SU-DHL-6 (cell line): ENCODE data around the gene COBL.

Experiments
- H2AFZ ChIP-seq: fragments of 200-600 bp; sonication (generic); 2 replicates; pipeline ENCODE4 v1.6.1; 2014; ENCODE audit warnings: low read depth, mild to moderate bottlenecking, moderate library complexity, mixed read lengths, antibody characterized with exemption, low read length; ENCODE audit not compliant: severe bottlenecking
- H3F3A ChIP-seq: fragments of 200-600 bp; shearing (Covaris generic); 2 replicates; pipeline ENCODE4 v1.6.0; 2016; ENCODE audit warnings: antibody characterized with exemption, mild to moderate bottlenecking; ENCODE audit not compliant: insufficient read depth
- H3K27ac ChIP-seq: fragments of 200-600 bp; sonication (generic); 2 replicates; pipeline ENCODE4 v1.5.1; 2016; ENCODE audit warnings: low read depth, mild to moderate bottlenecking, low read length, moderate library complexity, mixed read lengths
- H3K27me3 ChIP-seq: fragments of 200-600 bp; sonication (generic), shearing (Covaris generic); 2 replicates; pipeline ENCODE4 v1.6.0; 2014; ENCODE audit warnings: mild to moderate bottlenecking, low read length
- H3K36me3 ChIP-seq: fragments of 200-600 bp; sonication (generic); 2 replicates; pipeline ENCODE4 v1.6.1; 2014; ENCODE audit warnings: mild to moderate bottlenecking, low read length, mixed read lengths
- H3K4me2 ChIP-seq: fragments of 300-600, 200-600 bp; shearing (Covaris generic), sonication (generic); 2 replicates; pipeline ENCODE4 v1.6.0; 2014; ENCODE audit warnings: low read length, low read depth, mild to moderate bottlenecking; ENCODE audit not compliant: poor library complexity, severe bottlenecking
- H3K4me3 ChIP-seq: fragments of 200-600 bp; sonication (generic); 2 replicates; pipeline ENCODE4 v1.5.1; 2014; ENCODE audit warnings: antibody characterized with exemption, low read length, mild to moderate bottlenecking, mixed read lengths; ENCODE audit not compliant: insufficient read depth, poor library complexity, severe bottlenecking
- H3K79me2 ChIP-seq: fragments of 200-600 bp; sonication (generic); 2 replicates; pipeline ENCODE4 v1.6.1; 2014; ENCODE audit warnings: mild to moderate bottlenecking, low read length, moderate library complexity; ENCODE audit not compliant: insufficient read depth
- H3K9ac ChIP-seq: fragments of 200-600 bp; sonication (generic); 2 replicates; pipeline ENCODE4 v1.7.0; 2014; ENCODE audit warnings: mild to moderate bottlenecking, low read length
- H3K9me2 ChIP-seq: fragments of 200-600 bp; sonication (generic); replicated peaks from 2 replicates; pipeline ENCODE4 v1.6.1; 2014; ENCODE audit warnings: low read length; ENCODE audit not compliant: insufficient read depth
- H3K9me3 ChIP-seq: fragments of 200-600 bp; sonication (generic); 2 replicates; pipeline ENCODE4 v1.6.1; 2014; ENCODE audit warnings: low read length, mixed read lengths; ENCODE audit not compliant: insufficient read depth
- H4K20me1 ChIP-seq: fragments of 200-600 bp; sonication (generic); 2 replicates; pipeline ENCODE4 v1.6.1; 2014; ENCODE audit warnings: low read depth, mild to moderate bottlenecking, antibody characterized with exemption, low read length, moderate library complexity, mixed read lengths
- EZH2phosphoT487 ChIP-seq: fragments of 200-600 bp; sonication (generic), shearing (Covaris generic); conservative IDR thresholded peaks from 2 replicates; pipeline ENCODE4 v1.6.1; 2018; ENCODE audit warnings: mild to moderate bottlenecking, antibody characterized with exemption, low read length, moderate library complexity, mixed read lengths
- TF ChIP-seq, protein P1 (sequence below): fragments of 200-600 bp; sonication (generic); IDR thresholded peaks from one replicate; pipeline ENCODE4 v1.5.1; 2017; ENCODE audit warnings: antibody characterized with exemption, mild to moderate bottlenecking, low read length, moderate library complexity; ENCODE audit not compliant: insufficient read depth, poor library complexity, severe bottlenecking

COBL gene

DNA sequence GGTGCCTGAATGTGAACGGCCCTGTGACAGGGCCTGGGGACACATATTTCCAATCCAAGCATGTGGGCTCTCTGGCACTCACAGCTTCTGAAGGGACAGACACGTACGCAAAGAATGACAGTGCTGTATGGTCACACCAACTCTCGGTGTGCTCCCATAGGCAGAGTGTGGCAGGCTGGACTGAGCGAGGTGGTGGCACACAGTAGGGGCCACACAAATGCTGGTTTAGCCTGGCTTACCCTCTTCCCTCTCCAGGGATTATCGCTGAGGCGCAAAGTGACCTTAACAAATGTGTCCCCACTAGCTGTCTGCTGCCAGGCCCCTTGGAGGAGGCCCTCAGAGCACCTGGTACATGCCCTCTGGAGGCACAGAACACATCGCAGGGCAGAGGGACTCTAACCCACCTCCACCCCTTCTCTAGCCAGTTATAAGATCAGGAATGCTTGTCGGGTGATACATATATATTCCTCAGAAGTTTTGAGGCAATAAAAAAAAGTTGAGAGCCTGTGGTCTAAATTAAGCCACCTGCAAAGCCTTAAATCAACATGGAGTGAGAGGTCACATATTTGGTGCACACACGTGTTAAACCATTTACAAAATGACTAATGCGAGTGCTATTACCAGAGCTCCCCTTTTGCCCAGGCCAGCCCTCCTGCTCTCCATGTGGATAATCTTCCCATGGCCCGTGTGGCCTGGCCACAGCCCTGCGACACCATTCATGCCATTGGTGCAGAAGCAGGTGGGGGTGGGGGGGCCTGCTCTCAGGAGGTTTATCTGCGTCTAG lies 271.1 kb downstream of the COBL start:
- Histone ChIP-seq H3K27ac (no peak overlapping the region), H2AFZ (no peak overlapping the region), H3K4me2 (no peak overlapping the region), H3K9ac (no peak overlapping the region), H3K4me3 (no peak overlapping the region), H3K36me3 (no peaks in the 10 kb centered on the region), H3K9me2 (no peaks in the 10 kb centered on the region), H3K9me3 (no peaks in the 10 kb centered on the region), H3K27me3 (no peaks in the 10 kb centered on the region), H3F3A (no peaks in the 10 kb centered on the region), H4K20me1 (no peaks in the 10 kb centered on the region; the same call in 1 of the 2 replicates), H3K79me2 (no peaks in the 10 kb centered on the region)
- TF ChIP-seq EZH2phosphoT487, result no peak
- TF ChIP-seq, protein P1, sequence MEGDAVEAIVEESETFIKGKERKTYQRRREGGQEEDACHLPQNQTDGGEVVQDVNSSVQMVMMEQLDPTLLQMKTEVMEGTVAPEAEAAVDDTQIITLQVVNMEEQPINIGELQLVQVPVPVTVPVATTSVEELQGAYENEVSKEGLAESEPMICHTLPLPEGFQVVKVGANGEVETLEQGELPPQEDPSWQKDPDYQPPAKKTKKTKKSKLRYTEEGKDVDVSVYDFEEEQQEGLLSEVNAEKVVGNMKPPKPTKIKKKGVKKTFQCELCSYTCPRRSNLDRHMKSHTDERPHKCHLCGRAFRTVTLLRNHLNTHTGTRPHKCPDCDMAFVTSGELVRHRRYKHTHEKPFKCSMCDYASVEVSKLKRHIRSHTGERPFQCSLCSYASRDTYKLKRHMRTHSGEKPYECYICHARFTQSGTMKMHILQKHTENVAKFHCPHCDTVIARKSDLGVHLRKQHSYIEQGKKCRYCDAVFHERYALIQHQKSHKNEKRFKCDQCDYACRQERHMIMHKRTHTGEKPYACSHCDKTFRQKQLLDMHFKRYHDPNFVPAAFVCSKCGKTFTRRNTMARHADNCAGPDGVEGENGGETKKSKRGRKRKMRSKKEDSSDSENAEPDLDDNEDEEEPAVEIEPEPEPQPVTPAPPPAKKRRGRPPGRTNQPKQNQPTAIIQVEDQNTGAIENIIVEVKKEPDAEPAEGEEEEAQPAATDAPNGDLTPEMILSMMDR, result no peak

DNA sequence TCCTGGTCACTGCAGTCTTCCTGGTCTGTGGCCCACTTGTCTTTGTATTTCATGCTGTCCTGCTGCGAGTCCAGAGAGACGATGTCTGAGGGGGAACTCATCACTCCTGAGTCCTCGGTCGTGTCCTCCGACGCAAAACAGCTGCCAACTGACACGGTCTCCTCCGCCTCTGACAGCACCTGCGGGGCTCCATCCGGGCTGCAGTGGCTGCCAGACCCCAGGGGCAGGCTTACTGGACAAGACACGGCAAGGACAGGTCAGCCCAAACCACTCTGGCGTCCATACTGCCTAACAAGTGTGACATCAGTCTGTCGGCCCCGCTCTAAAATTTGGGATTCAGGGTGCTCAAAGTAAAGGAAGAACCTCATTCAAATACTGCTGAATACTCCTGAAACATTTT lies 273.1 kb downstream of the COBL start:
- H3K4me2 ChIP-seq, result no peak overlapping the region
- no peak overlapping the region for H3K9ac ChIP-seq
- no peaks in the 10 kb centered on the region for H3K9me2 ChIP-seq

GRCh38 chr7:51040787-51041186 lies 275.8 kb downstream of the COBL start:
- no peaks in the 10 kb centered on the region for H3K79me2 ChIP-seq
- H3K4me2 ChIP-seq, result no peak overlapping the region
- no peaks in the 10 kb centered on the region for H3K27me3 ChIP-seq
- H3K9ac ChIP-seq, result no peak overlapping the region
- H2AFZ ChIP-seq, result no peak overlapping the region
- H4K20me1 ChIP-seq, result no peaks in the 10 kb centered on the region
- no peaks in the 10 kb centered on the region for H3K9me3 ChIP-seq
- H3K27ac ChIP-seq, result no peak overlapping the region
- no peaks in the 10 kb centered on the region for H3K36me3 ChIP-seq
- H3F3A ChIP-seq, result no peaks in the 10 kb centered on the region
- no peak for TF ChIP-seq EZH2phosphoT487
- TF ChIP-seq, protein P1, result no peak
- H3K4me3 ChIP-seq, result no peak overlapping the region
- no peaks in the 10 kb centered on the region for H3K9me2 ChIP-seq

More for the DNA sequence above, 273.1 kb downstream of the COBL start:
- H3K9me3 ChIP-seq, result no peaks in the 10 kb centered on the region
- no peak overlapping the region for H2AFZ ChIP-seq
- H3K27me3 ChIP-seq, result no peaks in the 10 kb centered on the region
- TF ChIP-seq EZH2phosphoT487, result no peak
- TF ChIP-seq, protein P1, result no peak
- H3F3A ChIP-seq, result no peaks in the 10 kb centered on the region
- H3K79me2 ChIP-seq, result no peaks in the 10 kb centered on the region
- no peaks in the 10 kb centered on the region for H3K36me3 ChIP-seq
- H3K4me3 ChIP-seq, result no peak overlapping the region
- H4K20me1 ChIP-seq, result no peaks in the 10 kb centered on the region; the same call in 1 of the 2 replicates
- H3K27ac ChIP-seq, result no peak overlapping the region
